ENCODE results near the gene PHF12. TPM values are rescaled to one million over a fixed set of nuclear protein-coding genes. Genes with fewer than 3 reads are reported as not detected.
A peak's percentile ranks its signal among the peaks of the same experiment; 100 is the strongest.
"Not testable (repeated sequence)": the region's sequence is repeated elsewhere in the genome, so short reads cannot be mapped to it uniquely, and the experiment has no call there.

PHF12 gene
- total RNA-seq, 1 donor: 87.8 TPM

DNA sequence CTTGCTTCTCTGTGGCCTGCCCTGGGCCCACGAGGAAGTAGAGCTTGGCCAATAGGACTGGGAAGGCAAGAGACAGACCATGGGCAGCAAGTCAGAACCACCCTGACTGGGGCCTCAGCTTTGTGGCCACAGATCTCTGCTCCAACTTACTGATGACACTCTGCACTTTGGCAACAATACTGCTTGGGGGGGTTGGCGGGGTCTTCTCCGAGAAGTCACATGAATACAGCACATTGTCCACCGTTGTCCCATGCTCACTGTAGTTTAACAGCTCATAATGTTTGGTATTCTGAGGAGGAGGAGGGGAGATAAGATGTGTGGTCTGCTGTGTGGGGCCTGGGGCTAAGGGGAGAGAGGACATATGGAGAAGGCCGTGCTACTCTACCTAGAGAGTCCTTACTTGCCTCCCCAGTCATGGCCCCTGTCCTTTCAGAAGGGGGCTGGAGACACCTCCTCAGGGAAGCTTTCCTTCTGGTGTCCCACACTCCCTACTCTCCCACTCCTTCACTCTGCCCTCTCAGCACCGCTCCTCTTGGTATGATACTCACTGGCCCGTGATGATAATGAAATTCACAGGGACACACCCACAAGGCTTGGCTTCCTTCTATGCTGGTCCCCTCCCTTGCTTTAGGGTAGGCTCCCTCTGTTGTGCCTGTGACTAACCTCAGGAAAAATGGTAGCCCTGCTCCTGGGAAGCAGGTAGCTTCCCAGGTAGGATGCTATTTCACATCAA is 44.4 kb downstream of the PHF12 start:
- DNase-seq (ENCODE audit: low read depth in 2 of 3, low spot score in 2 of 3): no peak

GRCh38 chr17:28906276-28906675 is 45.0 kb downstream of the PHF12 start:
- no peak for DNase-seq (ENCODE audit: low read depth in 2 of 3, low spot score in 2 of 3)

- DNase-seq (ENCODE audit: low read depth in 2 of 3, low spot score in 2 of 3): no peak
Measured at GRCh38 chr17:28904800-28905199, 46.5 kb downstream of the PHF12 start.

DNA sequence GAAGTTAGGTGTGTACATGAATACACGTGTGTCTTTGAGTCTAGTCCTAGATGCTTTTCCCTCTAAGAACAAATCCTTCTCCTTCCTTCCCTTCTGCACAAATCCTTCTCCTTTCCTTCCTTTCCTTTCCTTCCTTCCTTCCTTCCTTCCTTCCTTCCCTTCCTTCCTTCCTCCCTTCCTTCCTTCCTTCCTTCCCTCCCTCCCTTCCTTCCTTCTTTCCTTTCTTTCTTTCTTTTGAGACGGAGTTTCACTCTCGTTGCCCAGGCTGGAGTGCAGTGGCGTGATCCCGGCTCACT is 47.8 kb downstream of the PHF12 start:
- DNase-seq (ENCODE audit: low read depth in 2 of 3, low spot score in 2 of 3): not testable (repeated sequence)

DNA sequence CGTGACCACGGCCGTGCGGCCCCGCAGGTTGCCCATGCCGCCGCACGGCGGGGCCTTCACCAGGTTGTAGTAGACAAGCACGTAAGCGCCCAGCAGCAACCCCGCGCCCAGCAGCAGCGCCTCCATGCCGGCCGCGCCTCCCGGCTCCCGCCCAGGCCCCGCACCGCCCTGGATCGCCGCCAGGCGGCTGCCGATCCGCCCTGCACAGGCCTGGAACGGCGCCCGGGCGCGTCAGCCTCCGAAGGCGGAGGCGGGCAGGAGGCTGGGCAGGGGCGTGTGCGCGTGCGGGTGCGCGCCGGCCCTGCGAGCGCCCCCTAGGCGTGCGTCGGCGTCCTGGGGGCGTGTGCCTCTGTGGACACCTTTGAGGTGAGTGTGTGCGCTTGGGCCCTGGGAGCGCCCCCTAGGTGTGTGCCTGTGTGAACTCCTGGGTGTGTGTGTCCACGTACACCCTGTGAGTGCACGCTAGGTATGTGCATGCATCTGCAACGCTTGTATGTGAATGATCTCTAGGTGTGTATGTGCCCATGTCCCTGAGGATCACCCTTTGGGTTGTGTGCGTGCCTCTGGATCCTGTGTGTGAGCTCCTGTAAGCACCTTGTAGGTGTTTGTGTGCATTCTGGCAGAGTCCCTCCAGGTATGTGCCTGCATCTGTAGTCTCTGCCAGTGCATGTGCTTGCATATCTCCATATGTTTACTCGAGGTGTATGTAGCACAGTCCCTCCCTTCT is 48.3 kb downstream of the PHF12 start, which contains the start of gene DHRS13:
Gene DHRS13 (minus strand): TSS at position 261 of the 727 bp plus-strand sequence. CDS start 135 bp downstream, at position 126.
- peak; percentile 94 to 97 (median 96) for DNase-seq (ENCODE audit: low read depth in 2 of 3, low spot score in 2 of 3)

DNA sequence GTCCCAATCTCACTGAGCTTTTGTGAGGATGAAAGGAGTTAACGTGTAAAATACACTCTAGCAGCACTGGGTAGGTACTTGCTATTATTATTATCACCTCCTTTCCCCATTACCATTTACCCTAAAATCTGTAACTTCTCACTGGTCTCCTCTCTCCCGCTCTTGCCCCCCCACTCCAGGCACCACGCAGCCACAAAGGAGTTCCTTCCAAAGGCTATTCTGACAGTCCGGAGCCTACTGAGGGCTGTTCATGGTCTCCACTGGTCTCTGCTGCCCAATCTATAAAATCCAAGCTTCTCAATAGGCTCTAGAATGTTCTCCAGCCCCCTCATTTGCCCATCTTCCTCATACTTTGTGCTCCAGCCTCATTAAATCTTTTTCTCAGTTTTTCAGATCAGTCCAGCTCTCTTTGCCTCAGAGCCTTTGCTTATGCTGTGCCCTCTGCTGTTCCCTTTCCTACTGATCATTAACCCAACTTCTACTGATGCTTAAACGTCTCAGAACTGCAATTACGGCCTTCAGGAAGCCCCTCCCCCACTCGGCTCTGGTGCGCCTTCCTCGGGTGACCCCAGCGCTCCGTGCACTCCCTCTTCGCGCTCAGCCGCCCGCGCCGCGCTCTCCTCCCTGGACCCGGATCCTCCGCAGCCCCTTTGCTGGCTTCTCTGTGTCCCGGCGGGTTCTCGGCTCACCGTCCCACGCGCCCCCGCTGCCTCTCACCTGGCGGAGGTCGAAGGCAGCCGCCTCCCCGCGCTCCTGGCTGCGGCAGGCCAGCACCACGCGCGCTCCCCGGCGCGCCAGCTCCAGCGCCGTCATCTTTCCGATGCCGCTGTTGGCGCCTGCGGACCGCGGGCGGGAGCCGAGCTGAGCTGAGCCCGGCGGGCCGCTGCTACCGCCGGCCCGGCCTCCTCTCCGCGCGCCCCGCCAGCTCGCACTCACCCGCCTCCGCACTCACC is 49.2 kb downstream of the PHF12 start:
- peak in 1 of 3 donors; percentile 42 for DNase-seq (ENCODE audit: low read depth in 2 of 3, low spot score in 2 of 3)

DNA sequence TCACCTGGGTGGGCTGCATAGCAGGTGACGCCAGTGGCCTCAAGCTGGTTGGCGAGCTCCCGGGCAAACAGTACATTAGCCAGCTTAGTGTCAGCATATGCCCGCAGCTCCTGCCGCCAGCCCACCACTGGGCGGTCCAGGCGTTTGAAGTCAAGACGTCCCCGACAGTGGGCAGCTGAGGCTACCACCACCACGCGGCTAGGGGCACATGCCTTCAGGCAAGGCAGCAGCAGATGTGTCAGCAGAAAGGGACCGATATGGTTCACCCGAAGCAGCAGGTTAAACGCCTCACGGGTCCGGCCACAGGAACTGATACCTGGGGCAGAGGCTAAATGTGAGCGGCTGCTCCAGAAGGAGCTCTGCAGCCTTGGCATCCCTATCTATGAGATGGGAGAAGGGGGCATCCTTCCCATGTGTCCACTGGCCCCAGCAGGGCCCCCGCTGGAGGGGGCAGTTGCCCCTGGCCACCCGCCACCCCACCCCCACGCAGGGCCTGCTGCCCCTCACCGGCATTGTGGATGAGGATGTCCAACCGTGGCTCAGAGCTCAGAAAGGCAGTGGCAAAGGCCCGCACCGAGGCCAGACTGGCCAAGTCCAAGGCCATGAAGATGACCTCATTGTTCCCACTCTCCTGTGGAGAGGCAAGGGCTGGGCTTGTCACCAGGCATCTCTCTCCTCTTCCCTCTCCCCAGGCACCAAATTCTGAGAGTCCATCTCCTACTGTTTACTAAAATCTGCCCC is 50.2 kb downstream of the PHF12 start:
- no peak for DNase-seq (ENCODE audit: low read depth in 2 of 3, low spot score in 2 of 3)

- DNase-seq (ENCODE audit: low read depth in 2 of 3, low spot score in 2 of 3): no peak
Measured at GRCh38 chr17:28899212-28899815, 52.0 kb downstream of the PHF12 start.

GRCh38 chr17:28898527-28898955 is 52.8 kb downstream of the PHF12 start:
- DNase-seq (ENCODE audit: low read depth in 2 of 3, low spot score in 2 of 3): no peak

DNA sequence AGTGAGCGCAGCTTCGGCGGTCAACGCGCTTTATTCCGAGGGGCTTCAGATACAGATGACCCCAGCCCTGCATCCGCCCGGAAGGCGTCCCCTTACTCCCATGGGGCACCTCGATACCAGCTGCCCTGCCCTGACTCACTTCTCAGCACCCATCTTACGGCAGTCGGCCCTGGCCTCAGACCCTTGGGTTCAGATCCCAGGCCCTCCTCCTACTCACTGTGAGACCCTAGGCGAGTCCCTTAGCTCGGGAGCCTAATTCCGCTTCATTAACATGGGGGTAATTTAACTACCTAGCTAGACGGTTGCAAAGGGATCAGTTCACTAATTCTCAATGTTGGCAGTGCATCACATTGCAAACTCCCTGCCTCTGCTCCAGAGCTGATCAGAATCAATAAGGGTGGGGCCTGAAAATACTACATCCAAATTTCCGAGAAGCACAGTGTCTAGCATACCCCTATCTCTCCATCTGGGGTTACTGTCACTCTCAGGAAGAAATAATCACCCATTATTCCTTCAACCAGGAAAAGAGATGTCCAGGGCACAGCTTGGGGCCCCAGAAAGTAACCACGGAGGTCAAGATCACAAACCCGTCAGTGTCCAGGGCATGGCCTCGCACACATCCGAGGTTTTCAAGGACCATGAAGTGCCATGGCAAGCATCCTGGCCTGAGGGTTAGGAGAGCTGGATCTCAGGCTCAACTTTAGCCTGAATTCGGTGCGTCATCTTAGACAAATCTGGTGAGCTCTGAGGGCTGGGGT is 53.4 kb downstream of the PHF12 start:
- peak in 1 of 3 donors; percentile 22 for DNase-seq (ENCODE audit: low read depth in 2 of 3, low spot score in 2 of 3)

DNA sequence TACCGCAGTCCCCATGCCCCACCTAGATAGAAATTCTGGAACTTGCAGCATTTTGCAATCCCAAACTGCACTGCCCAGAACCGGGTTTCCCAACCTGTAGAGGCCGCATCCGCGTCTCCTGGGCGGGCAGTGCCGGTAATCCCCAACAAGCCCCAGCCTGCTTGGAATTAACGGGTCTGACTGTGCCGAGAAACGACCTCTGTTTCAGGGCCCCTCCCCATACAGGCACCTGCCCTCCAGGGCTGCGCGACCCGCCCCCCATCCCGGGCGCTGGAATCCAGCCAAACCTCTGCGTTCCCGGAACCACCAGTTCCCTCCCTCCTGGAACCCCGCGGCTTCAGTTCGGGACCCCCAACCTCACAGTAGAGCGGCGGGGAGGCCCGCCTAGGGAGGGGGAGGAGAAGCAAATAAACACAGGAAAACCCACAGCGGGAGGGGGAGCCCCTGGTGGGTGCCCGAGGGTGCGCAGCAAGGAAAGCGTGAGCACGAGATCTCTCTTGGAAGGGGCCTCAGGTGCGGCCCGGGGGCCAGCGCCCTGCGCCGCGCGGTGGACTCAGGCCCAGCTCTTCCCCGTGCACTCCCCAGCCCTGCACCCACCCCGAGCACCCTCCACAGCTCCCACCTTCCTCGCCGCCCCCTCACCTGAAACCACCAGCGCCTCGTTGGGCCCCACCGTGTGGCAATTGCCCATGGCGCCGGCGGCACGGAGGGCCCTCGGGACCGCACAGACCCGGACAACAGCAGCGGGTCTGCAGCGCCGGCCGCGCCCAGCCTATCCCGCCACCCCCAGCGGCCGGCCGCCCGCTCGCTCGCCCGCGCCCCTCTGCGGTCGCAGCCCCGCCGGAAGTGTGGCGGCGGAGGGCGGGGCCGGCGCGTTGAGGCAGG is 54.2 kb downstream of the PHF12 start, which contains the start of gene FLOT2:
Gene FLOT2 (minus strand): TSS at position 850 of the 885 bp plus-strand sequence. CDS start 159 bp downstream, at position 691.
- DNase-seq (ENCODE audit: low read depth in 2 of 3, low spot score in 2 of 3): peak; percentile 42 to 60 (median 52)

DNA sequence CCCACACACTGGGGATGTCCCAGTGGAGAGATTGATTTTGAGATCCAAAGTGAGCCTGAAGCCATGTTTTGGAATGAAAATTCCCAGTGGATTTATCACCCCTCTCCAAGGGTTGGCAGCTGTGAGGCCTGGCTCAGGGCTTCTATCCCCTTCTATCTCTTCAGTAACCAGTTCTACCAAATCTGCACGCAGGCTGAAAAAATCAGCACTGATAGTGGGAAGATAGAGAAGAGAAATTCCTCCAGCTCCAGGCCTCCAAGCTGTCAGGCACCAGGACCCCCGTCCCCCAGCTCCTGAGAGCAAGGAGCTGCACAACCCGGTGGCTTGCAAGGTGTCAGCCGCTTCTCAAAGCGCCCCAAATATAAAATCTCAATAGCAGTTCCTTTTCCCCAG is 54.8 kb downstream of the PHF12 start:
- DNase-seq (ENCODE audit: low read depth in 2 of 3, low spot score in 2 of 3): no peak

GRCh38 chr17:28895794-28896447 is 55.4 kb downstream of the PHF12 start:
- no peak for DNase-seq (ENCODE audit: low read depth in 2 of 3, low spot score in 2 of 3)

DNA sequence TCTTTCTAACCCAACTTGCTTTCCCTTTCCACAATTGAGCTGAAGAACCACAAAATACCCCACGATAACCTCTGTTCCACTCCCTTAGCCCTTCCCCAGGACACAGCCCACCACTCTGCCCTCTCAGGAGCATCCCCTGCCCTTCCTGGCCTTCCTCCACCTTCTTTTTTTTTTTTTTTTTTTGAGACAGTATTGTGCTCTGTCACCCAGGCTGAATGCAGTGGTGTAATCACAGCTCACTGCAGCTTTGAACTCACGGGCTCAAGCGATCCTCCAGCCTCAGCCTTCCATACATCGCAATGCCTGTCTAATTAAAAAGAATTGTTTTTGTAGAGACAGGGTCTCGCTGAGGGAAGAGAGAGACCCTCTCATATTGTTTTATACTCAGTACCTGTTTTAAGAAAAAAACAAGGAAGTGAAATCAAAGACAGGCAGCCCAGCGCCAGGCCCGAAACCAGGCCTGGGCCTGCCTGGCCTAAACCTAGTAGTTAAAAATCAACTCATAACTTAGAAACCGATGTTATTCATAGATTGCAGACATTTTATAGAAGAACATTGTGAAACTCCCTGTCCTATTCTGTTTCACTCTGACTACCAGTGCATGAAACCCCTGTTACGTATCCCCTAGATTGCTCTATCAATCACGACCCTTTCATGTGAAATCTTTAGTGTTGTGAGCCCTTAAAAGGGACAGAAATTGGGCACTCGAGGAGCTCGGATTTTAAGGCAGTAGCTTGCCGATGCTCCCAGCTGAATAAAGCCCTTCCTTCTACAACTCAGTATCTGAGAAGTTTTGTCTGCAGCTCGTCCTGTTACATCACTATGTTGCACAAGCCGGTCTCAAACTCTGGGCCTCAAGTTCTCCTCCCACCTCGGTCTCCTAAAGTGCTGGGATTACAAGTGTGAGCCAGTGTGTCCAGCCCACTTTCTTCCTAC is 57.8 kb downstream of the PHF12 start:
- peak; percentile 11 to 28 (median 19) for DNase-seq (ENCODE audit: low read depth in 2 of 3, low spot score in 2 of 3)

GRCh38 chr17:28892024-28892423 is 59.3 kb downstream of the PHF12 start:
- no peak for DNase-seq (ENCODE audit: low read depth in 2 of 3, low spot score in 2 of 3)

DNA sequence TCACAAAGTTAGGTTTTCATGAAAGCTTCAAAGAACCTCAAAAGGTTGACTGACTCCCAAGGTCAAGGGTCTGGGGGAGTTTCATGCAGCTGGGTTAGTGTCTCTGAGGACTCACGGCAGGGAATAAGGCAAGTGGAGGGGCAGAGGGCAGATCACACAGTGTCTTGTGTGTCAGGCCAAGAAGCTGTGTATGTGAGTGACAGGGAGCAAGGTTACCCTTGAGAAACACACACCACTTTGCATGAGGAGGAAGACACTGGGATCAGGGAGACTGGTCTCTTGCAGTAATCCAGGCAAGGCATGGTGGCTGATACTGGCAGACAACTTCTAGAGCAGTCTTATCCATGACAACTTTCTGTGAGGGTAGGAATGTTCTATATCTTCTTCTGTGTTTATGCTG is 60.1 kb downstream of the PHF12 start:
- DNase-seq (ENCODE audit: low read depth in 2 of 3, low spot score in 2 of 3): no peak

Data from hematopoietic multipotent progenitor cell (in vitro differentiated cells).